Measurements from ENCODE around the gene KTN1.

Gene KTN1

GRCh38 chr14:55592436-55592835 is 12.4 kb downstream of the KTN1 start:
- TF ChIP-seq CTCF (IDR thresholded peaks at IDR 0.05; ENCODE audit: control insufficient read depth, insufficient read depth, low read depth, low read length, missing control alignments) = no peak
- no peak for DNase-seq (ENCODE audit: low read depth)

GRCh38 chr14:55593698-55594097 is 13.7 kb downstream of the KTN1 start:
- TF ChIP-seq CTCF (IDR thresholded peaks at IDR 0.05; ENCODE audit: control insufficient read depth, insufficient read depth, low read depth, low read length, missing control alignments) = no peak
- no peak overlapping the region for H3K4me3 ChIP-seq (ENCODE audit: control insufficient read depth, low read depth, low read length)
- no peak for DNase-seq (ENCODE audit: low read depth)

More at GRCh38 chr14:55592436-55592835, 12.4 kb downstream of the KTN1 start:
- no peak overlapping the region for H3K4me3 ChIP-seq (ENCODE audit: control insufficient read depth, low read depth, low read length)

- no peak for TF ChIP-seq CTCF (IDR thresholded peaks at IDR 0.05; ENCODE audit: control insufficient read depth, insufficient read depth, low read depth, low read length, missing control alignments)
- no peak for DNase-seq (ENCODE audit: low read depth)
- no peak overlapping the region for H3K4me3 ChIP-seq (ENCODE audit: control insufficient read depth, low read depth, low read length)
Observed at GRCh38 chr14:55599250-55599879, 19.4 kb downstream of the KTN1 start.

- TF ChIP-seq CTCF (IDR thresholded peaks at IDR 0.05; ENCODE audit: control insufficient read depth, insufficient read depth, low read depth, low read length, missing control alignments) = no peak
- H3K4me3 ChIP-seq (ENCODE audit: control insufficient read depth, low read depth, low read length) = no peak overlapping the region
- no peak for DNase-seq (ENCODE audit: low read depth)
Observed at GRCh38 chr14:55600784-55601561, 21.0 kb downstream of the KTN1 start.

- no peak overlapping the region for H3K4me3 ChIP-seq (ENCODE audit: control insufficient read depth, low read depth, low read length)
- TF ChIP-seq CTCF (IDR thresholded peaks at IDR 0.05; ENCODE audit: control insufficient read depth, insufficient read depth, low read depth, low read length, missing control alignments) = no peak
- DNase-seq (ENCODE audit: low read depth) = no peak
Observed at GRCh38 chr14:55603401-55603953, 23.5 kb downstream of the KTN1 start.

GRCh38 chr14:55604488-55604887 is 24.5 kb downstream of the KTN1 start:
- no peak overlapping the region for H3K4me3 ChIP-seq (ENCODE audit: control insufficient read depth, low read depth, low read length)
- TF ChIP-seq CTCF (IDR thresholded peaks at IDR 0.05; ENCODE audit: control insufficient read depth, insufficient read depth, low read depth, low read length, missing control alignments) = no peak
- no peak for DNase-seq (ENCODE audit: low read depth)
